HEK293T (cell line): Measurements from ENCODE around the gene ZNRD2.

Experiments used
- CTCF ChIA-PET: fragments of 350-600 bp; formaldehyde crosslinking; extraction: SDS; loops from one replicate; lab custom pipeline; 2021; ENCODE audit warnings: antibody characterized with exemption, inconsistent platforms; lab: Yijun Ruan, JAX
- POLR2A ChIA-PET: fragments of 350-600 bp; formaldehyde crosslinking; extraction: SDS; loops from one replicate; lab custom pipeline; 2020; ENCODE audit warnings: antibody characterized with exemption, inconsistent platforms; lab: Yijun Ruan, JAX
- DNase-seq: peaks from one replicate; pipeline ENCODE4 v3.0.0; 2012; ENCODE audit warnings: mixed read lengths; ENCODE audit errors: extremely low spot score
- ARNT ChIP-seq: fragments of 450-650 bp; IDR thresholded peaks from 2 replicates; pipeline ENCODE4 v1.6.1; 2017; ENCODE audit warnings: mild to moderate bottlenecking
- BHLHE40 ChIP-seq: fragments of 450-650 bp; IDR thresholded peaks from 2 replicates; pipeline ENCODE4 v1.6.1; 2016; ENCODE audit warnings: mild to moderate bottlenecking, moderate library complexity, borderline replicate concordance
- CTBP1 ChIP-seq: fragments of 450-650 bp; IDR thresholded peaks from 2 replicates; pipeline ENCODE4 v1.6.1; 2016; ENCODE audit warnings: borderline replicate concordance
- ELF4 ChIP-seq: fragments of 450-650 bp; IDR thresholded peaks from 2 replicates; pipeline ENCODE4 v1.6.1; 2017; ENCODE audit warnings: antibody characterized with exemption
- FOXA1 ChIP-seq: fragments of 450-650 bp; IDR thresholded peaks from 2 replicates; pipeline ENCODE4 v1.6.1; 2016; ENCODE audit warnings: mild to moderate bottlenecking
- FOXK2 ChIP-seq: fragments of 450-650 bp; IDR thresholded peaks from 2 replicates; pipeline ENCODE4 v1.6.1; 2016; ENCODE audit warnings: mild to moderate bottlenecking
- FOXM1 ChIP-seq: fragments of 450-650 bp; IDR thresholded peaks from 2 replicates; pipeline ENCODE4 v1.6.1; 2017; ENCODE audit warnings: mild to moderate bottlenecking, borderline replicate concordance
- HDGF ChIP-seq: fragments of 450-650 bp; IDR thresholded peaks from 2 replicates; pipeline ENCODE4 v1.6.1; 2017; ENCODE audit warnings: antibody characterized with exemption, borderline replicate concordance
- L3MBTL2 ChIP-seq: fragments of 450-650 bp; conservative IDR thresholded peaks from 2 replicates; pipeline ENCODE4 v1.6.1; 2016; ENCODE audit warnings: mild to moderate bottlenecking
- LEF1 ChIP-seq: fragments of 450-650 bp; IDR thresholded peaks from 2 replicates; pipeline ENCODE4 v1.6.1; 2017; ENCODE audit warnings: mild to moderate bottlenecking, borderline replicate concordance
- NFRKB ChIP-seq: fragments of 450-650 bp; IDR thresholded peaks from 2 replicates; pipeline ENCODE4 v1.6.1; 2016; ENCODE audit warnings: mild to moderate bottlenecking, moderate library complexity
- PKNOX1 ChIP-seq: fragments of 450-650 bp; IDR thresholded peaks from 2 replicates; pipeline ENCODE4 v1.6.1; 2016
- SP1 ChIP-seq: fragments of 450-650 bp; IDR thresholded peaks from 2 replicates; pipeline ENCODE4 v1.6.1; 2017
- SUZ12 ChIP-seq: fragments of 450-650 bp; IDR thresholded peaks from 2 replicates; pipeline ENCODE4 v1.6.1; 2016; ENCODE audit warnings: mild to moderate bottlenecking
- TARDBP ChIP-seq: fragments of 450-650 bp; IDR thresholded peaks from 2 replicates; pipeline ENCODE4 v1.6.1; 2016
- ZNF384 ChIP-seq: fragments of 450-650 bp; IDR thresholded peaks from 2 replicates; pipeline ENCODE4 v1.6.1; 2016

Gene ZNRD2

GRCh38 chr11:65546217-65546958, 23.9 kb upstream of the ZNRD2 start:
- DNase-seq, result peak; percentile 94
- TF ChIP-seq PKNOX1, result peak; percentile 82
- TF ChIP-seq SUZ12, result no peak
- no peak for TF ChIP-seq ARNT
- TF ChIP-seq HDGF, result no peak
- ChIA-PET POLR2A (interaction anchor here (0.7 to 0.9 kb wide), 4 partner anchors 9 to 47 kb away, joined by 3 to 4 read pairs (median 4); partner anchors contain the start of genes LTBP3 and MALAT1), CTCF (interaction anchor here (0.6 to 0.7 kb wide), 2 partner anchors 47 to 86 kb away, joined by 3 read pairs; no protein-coding TSS in a partner anchor)

- ChIA-PET CTCF (interaction anchor here (0.7 kb wide), 1 partner anchor 85 kb away, joined by 3 read pairs; no protein-coding TSS in a partner anchor), POLR2A (interaction anchor here (0.8 to 1.1 kb wide), 3 partner anchors 11 to 24 kb away, joined by 4 read pairs; no protein-coding TSS in a partner anchor)
- TF ChIP-seq NFRKB (no peak), HDGF (no peak), BHLHE40 (no peak), PKNOX1 (no peak), TARDBP (no peak), ZNF384 (no peak), L3MBTL2 (no peak), FOXA1 (no peak), CTBP1 (no peak), FOXK2 (no peak), ELF4 (no peak), FOXM1 (no peak), SP1 (no peak), ARNT (no peak)
These were observed 22.7 kb upstream of the ZNRD2 start for GRCh38 chr11:65547446-65548125.

GRCh38 chr11:65548395-65548794, 21.9 kb upstream of the ZNRD2 start:
- POLR2A ChIA-PET, result interaction anchor here (1.1 kb wide), 1 partner anchor 12 kb away, joined by 4 read pairs; no protein-coding TSS in a partner anchor
- CTCF ChIA-PET, result no interaction called here
- DNase-seq, result no peak
- TF ChIP-seq FOXK2 (no peak), TARDBP (no peak)

More at GRCh38 chr11:65547446-65548125, 22.7 kb upstream of the ZNRD2 start:
- no peak for DNase-seq

DNA sequence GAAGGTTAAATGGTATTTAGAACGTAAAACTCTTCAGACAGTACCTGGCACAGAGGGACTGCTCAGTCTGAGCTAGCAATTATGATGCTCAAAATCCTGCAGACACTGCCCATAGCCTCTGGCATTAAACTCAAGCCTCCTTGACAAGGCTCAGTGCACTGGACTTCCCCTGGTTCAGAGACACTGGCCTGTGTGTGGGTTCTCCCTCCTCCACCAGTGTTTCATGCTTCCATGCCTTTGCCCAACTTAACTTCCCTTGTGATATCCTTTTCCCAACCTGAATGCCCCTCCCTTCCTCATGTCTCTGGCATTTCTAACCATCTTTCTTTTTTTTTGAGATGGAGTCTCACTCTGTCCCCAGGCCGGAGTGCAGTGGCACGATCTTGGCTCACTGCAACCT, 21.2 kb upstream of the ZNRD2 start:
- no peak for TF ChIP-seq BHLHE40
- no peak for TF ChIP-seq LEF1
- no peak for TF ChIP-seq FOXK2
- no peak for TF ChIP-seq PKNOX1
- no peak for TF ChIP-seq L3MBTL2
- no peak for TF ChIP-seq HDGF
- no peak for TF ChIP-seq TARDBP
- TF ChIP-seq FOXA1, result no peak
- DNase-seq, result no peak
- ChIA-PET CTCF (no interaction called here), POLR2A (interaction anchor here (0.9 to 1.1 kb wide), 2 partner anchors 11 kb away, joined by 3 to 4 read pairs; no protein-coding TSS in a partner anchor)

- TF ChIP-seq FOXK2 (no peak), SUZ12 (no peak), SP1 (no peak), BHLHE40 (no peak), ELF4 (no peak), FOXM1 (no peak), FOXA1 (no peak), CTBP1 (no peak), ZNF384 (no peak), LEF1 (no peak), HDGF (no peak), TARDBP (no peak), NFRKB (no peak), L3MBTL2 (no peak), ARNT (no peak), PKNOX1 (no peak)
- CTCF ChIA-PET, result interaction anchor here (0.5 to 3.7 kb wide), 7 partner anchors 9 to 257 kb away, joined by 3 to 19 read pairs (median 5); partner anchors contain the start of genes SCYL1 and ZNRD2
- POLR2A ChIA-PET, result interaction anchor here (0.9 to 2.1 kb wide), 3 partner anchors 10 to 21 kb away, joined by 3 to 5 read pairs (median 5); partner anchors contain the start of genes FAM89B and ZNRD2
- no peak for DNase-seq
These were observed 18.5 kb upstream of the ZNRD2 start for GRCh38 chr11:65551572-65552387.
